Mammary epithelial cell (primary cell): ENCODE results near the gene TUBB4A.

Experiments
- CTCF ChIP-seq, 2 donors: IDR thresholded peaks in 1 of 2; conservative IDR thresholded peaks in 1 of 2; 2 replicates each; pipeline ENCODE4 v1.5.1; 2011 to 2012; ENCODE audit warnings: inconsistent platforms in 2 of 2, low read length in 2 of 2, mild to moderate bottlenecking in 2 of 2, control low read depth in 1 of 2, low read depth in 1 of 2; ENCODE audit not compliant: insufficient read depth in 1 of 2; ENCODE audit errors: extremely low read depth in 1 of 2
- EZH2 ChIP-seq: IDR thresholded peaks from 2 replicates; pipeline ENCODE4 v1.6.1; 2012; ENCODE audit warnings: low read length, inconsistent platforms, borderline replicate concordance

- no peak for TF ChIP-seq EZH2
- no peak for TF ChIP-seq CTCF (conservative IDR thresholded peaks at IDR 0.05 in 1 of 2, IDR thresholded peaks at IDR 0.05 in 1 of 2; ENCODE audit: extremely low read depth in 1 of 2, insufficient read depth in 1 of 2, low read depth in 1 of 2, low read length in 2 of 2)
Measured at GRCh38 chr19:6530386-6531162, 28.5 kb upstream of the TUBB4A start, which contains the start of gene TNFSF9.
